Stimulated activated CD8-positive, alpha-beta memory T cell treated with anti-CD3 and anti-CD28 coated beads, Interleukin-15, amount 100 ng/mL, for 24 hours (primary cell): ENCODE results near the gene DPT.

ENCODE experiments used
- DNase-seq: peaks from one replicate; pipeline ENCODE4 v3.0.0-alpha.2; 2020; ENCODE audit warnings: low read depth

The DPT gene

GRCh38 chr1:168698453-168698852 lies 30.6 kb downstream of the DPT start:
- DNase-seq = no peak

- no peak for DNase-seq
Measured at GRCh38 chr1:168697356-168698126, 31.5 kb downstream of the DPT start.

- DNase-seq = no peak
Measured at GRCh38 chr1:168696125-168696760, 32.8 kb downstream of the DPT start.

GRCh38 chr1:168693872-168694238 lies 35.2 kb downstream of the DPT start:
- DNase-seq = no peak

- no peak for DNase-seq
Measured at GRCh38 chr1:168693197-168693871, 35.7 kb downstream of the DPT start.

- no peak for DNase-seq
Measured at GRCh38 chr1:168692472-168692871, 36.5 kb downstream of the DPT start.

- no peak for DNase-seq
Measured at GRCh38 chr1:168691541-168691940, 37.5 kb downstream of the DPT start.

GRCh38 chr1:168689726-168690602 lies 39.0 kb downstream of the DPT start:
- DNase-seq = no peak

GRCh38 chr1:168689327-168689657 lies 39.7 kb downstream of the DPT start:
- DNase-seq = no peak

GRCh38 chr1:168688644-168689326 lies 40.2 kb downstream of the DPT start:
- no peak for DNase-seq

- DNase-seq = no peak
Measured at GRCh38 chr1:168687816-168688215, 41.2 kb downstream of the DPT start.

GRCh38 chr1:168686666-168687065 lies 42.3 kb downstream of the DPT start:
- no peak for DNase-seq

- DNase-seq = no peak
Measured at GRCh38 chr1:168683871-168684270, 45.1 kb downstream of the DPT start.

- no peak for DNase-seq
Measured at GRCh38 chr1:168676861-168677260, 52.1 kb downstream of the DPT start.

GRCh38 chr1:168676029-168676812 lies 52.8 kb downstream of the DPT start:
- DNase-seq = no peak

GRCh38 chr1:168673974-168674683 lies 54.9 kb downstream of the DPT start:
- no peak for DNase-seq

GRCh38 chr1:168672278-168672677 lies 56.7 kb downstream of the DPT start:
- no peak for DNase-seq

- DNase-seq = no peak
Measured at GRCh38 chr1:168671782-168672181, 57.2 kb downstream of the DPT start.

- no peak for DNase-seq
Measured at GRCh38 chr1:168665975-168666374, 63.0 kb downstream of the DPT start.

- DNase-seq = no peak
Measured at GRCh38 chr1:168664069-168664834, 64.8 kb downstream of the DPT start.
